HFFc6 (cell line): ENCODE measurements around the gene RASSF5. TPM values are rescaled to one million over a fixed set of nuclear protein-coding genes. Genes with fewer than 3 reads are reported as not detected.

Source experiments
- microRNA-seq: library from miRNA; unstranded; fragments of <30 nt; microRNA quantifications from one replicate; pipeline ENCODE4, GENCODE V29; 2019
- total RNA-seq, 6 experiments: library from RNA; stranded (reverse); fragmentation: NEBNext Ultra II Directional; extraction: Animal tissue kit (Norgen Biotek cat#: 25700); gene quantifications; 2 replicates in 1 of 6; 3 replicates in 5 of 6; pipeline ENCODE4 v1.2.3, GENCODE V29; 2021

Gene RASSF5
- total RNA-seq, 6 experiments from 2014 or later: 0.52 to 1.1 (median 0.82) TPM

Small RNAs within 50 kb of the gene (microRNA-seq; reads per million reads assigned to microRNA genes)
- 2.3 reads per million for gene MIR6769B

Other genes with a start within 250 kb of the RASSF5 start
- 10 to 100 TPM; 15.1 to 19.6 (median 17.1) TPM for gene IKBKE, start 37.1 kb upstream of the RASSF5 start, total RNA-seq
- gene EIF2D, start 104.9 kb downstream of the RASSF5 start, total RNA-seq: 10 to 100 TPM; 38.9 to 48.3 (median 43.2) TPM
- gene DYRK3, start 128.0 kb downstream of the RASSF5 start, total RNA-seq: 10 to 100 TPM; 24.2 to 27.4 (median 26.9) TPM
- 10 to 100 TPM; 80.0 to 89.1 (median 86.0) TPM for gene MAPKAPK2, start 177.4 kb downstream of the RASSF5 start, total RNA-seq